CD14-positive monocyte (primary cell): Measurements from ENCODE around the gene PCK2. TPM values are rescaled to one million over a fixed set of nuclear protein-coding genes. Genes with fewer than 3 reads are reported as not detected.

Experiments used
- DNase-seq, 3 donors: peaks; one replicate each; pipeline ENCODE4 v3.0.0-alpha.2; 2011 to 2022
- H2AFZ ChIP-seq: 2 replicates; pipeline ENCODE4 v1.6.0; 2012; ENCODE audit warnings: mild to moderate bottlenecking, low read depth, low read length, inconsistent platforms; ENCODE audit not compliant: insufficient read depth, poor library complexity, severe bottlenecking
- H3K27ac ChIP-seq, 2 donors: 1 replicate in 1 of 2; 2 replicates in 1 of 2; pipeline ENCODE4 v1.5.1; 2012 to 2013; ENCODE audit warnings: low read length in 2 of 2, control low read depth in 1 of 2, inconsistent platforms in 1 of 2, low read depth in 1 of 2, mild to moderate bottlenecking in 1 of 2
- H3K27me3 ChIP-seq, 2 donors: one replicate each; pipeline versions ENCODE4 v1.6.0 to v1.6.1; 2011 to 2013; ENCODE audit warnings: low read length in 2 of 2; ENCODE audit not compliant: control insufficient read depth in 2 of 2, insufficient read depth in 2 of 2
- H3K36me3 ChIP-seq, 2 donors: replicated peaks in 1 of 2; 1 replicate in 1 of 2; 2 replicates in 1 of 2; pipeline versions ENCODE4 v1.5.1 to v1.6.1; 2012 to 2013; ENCODE audit warnings: low read length in 2 of 2, control low read depth in 1 of 2, inconsistent platforms in 1 of 2, mild to moderate bottlenecking in 1 of 2; ENCODE audit not compliant: insufficient read depth in 2 of 2, control insufficient read depth in 1 of 2
- H3K4me1 ChIP-seq, 2 donors: 1 replicate in 1 of 2; 2 replicates in 1 of 2; pipeline versions ENCODE4 v1.5.1 to v1.6.1; 2012 to 2013; ENCODE audit warnings: low read length in 2 of 2, control low read depth in 1 of 2, inconsistent platforms in 1 of 2, mild to moderate bottlenecking in 1 of 2, moderate library complexity in 1 of 2; ENCODE audit not compliant: insufficient read depth in 2 of 2, control insufficient read depth in 1 of 2
- H3K4me2 ChIP-seq: replicated peaks from 2 replicates; pipeline ENCODE3; 2012; ENCODE audit warnings: low read length, moderate library complexity, mild to moderate bottlenecking; ENCODE audit not compliant: poor library complexity, severe bottlenecking; ENCODE audit errors: extremely low read depth
- H3K4me3 ChIP-seq, 3 experiments: fragments of 200-600 bp in 1 of 3; sonication (generic) in 1 of 3; replicated peaks in 1 of 3; 1 replicate in 2 of 3; 2 replicates in 1 of 3; pipeline ENCODE4 v1.5.1; 2011 to 2013; ENCODE audit warnings: low read length in 3 of 3, mild to moderate bottlenecking in 3 of 3, control low read depth in 2 of 3, low read depth in 2 of 3, inconsistent platforms in 1 of 3, moderate library complexity in 1 of 3
- H3K79me2 ChIP-seq: 2 replicates; pipeline ENCODE4 v1.6.0; 2012; ENCODE audit warnings: mild to moderate bottlenecking, control low read depth, inconsistent platforms, low read length, moderate library complexity; ENCODE audit not compliant: insufficient read depth
- H3K9ac ChIP-seq: 2 replicates; pipeline ENCODE4 v1.6.0; 2017; ENCODE audit warnings: low read length, mild to moderate bottlenecking; ENCODE audit not compliant: insufficient read depth, poor library complexity, severe bottlenecking
- H3K9me3 ChIP-seq, 2 donors: replicated peaks in 1 of 2; 1 replicate in 1 of 2; 2 replicates in 1 of 2; pipeline versions ENCODE4 v1.5.1 to v1.6.1; 2012 to 2013; ENCODE audit warnings: low read length in 2 of 2, control low read depth in 1 of 2; ENCODE audit not compliant: control insufficient read depth in 1 of 2, insufficient read depth in 1 of 2
- H4K20me1 ChIP-seq: 2 replicates; pipeline ENCODE4 v1.6.0; 2012; ENCODE audit warnings: mild to moderate bottlenecking, low read length, control low read depth, moderate library complexity; ENCODE audit not compliant: insufficient read depth
- H3K27ac Mint-ChIP-seq, 7 donors: one replicate each; pipeline ENCODE4 v1.8.0; 2020; ENCODE audit warnings: mild to moderate bottlenecking in 7 of 7, mixed read lengths in 7 of 7, moderate library complexity in 6 of 7, inconsistent platforms in 2 of 7
- H3K27me3 Mint-ChIP-seq, 3 donors: one replicate each; pipeline ENCODE4 v1.8.0; 2021 to 2022; ENCODE audit warnings: low read depth in 3 of 3, mild to moderate bottlenecking in 3 of 3, mixed read lengths in 3 of 3, moderate library complexity in 3 of 3, inconsistent platforms in 1 of 3
- H3K36me3 Mint-ChIP-seq, 2 donors: one replicate each; pipeline ENCODE4 v1.8.0; 2020; ENCODE audit warnings: mixed read lengths in 2 of 2, inconsistent platforms in 1 of 2, mild to moderate bottlenecking in 1 of 2
- H3K4me1 Mint-ChIP-seq: one replicate; pipeline ENCODE4 v1.8.0; 2020; ENCODE audit warnings: mild to moderate bottlenecking, mixed read lengths
- H3K4me3 Mint-ChIP-seq, 2 donors: one replicate each; pipeline ENCODE4 v1.8.0; 2020; ENCODE audit warnings: mild to moderate bottlenecking in 2 of 2, mixed read lengths in 2 of 2, moderate library complexity in 1 of 2
- H3K9me3 Mint-ChIP-seq, 7 donors: one replicate each; pipeline ENCODE4 v1.8.0; 2020 to 2022; ENCODE audit warnings: mixed read lengths in 7 of 7, mild to moderate bottlenecking in 6 of 7, moderate library complexity in 6 of 7, inconsistent platforms in 2 of 7
- WGBS: methylation state at CpG from one replicate; pipeline ENCODE4 v1.1.5; 2013; ENCODE audit warnings: missing lambda C conversion rate; ENCODE audit not compliant: insufficient coverage; 5-methylcytosine and 5-hydroxymethylcytosine counted together
- intact Hi-C, 2 donors: fragments of 100-400 bp; cut with micrococcal nuclease; formaldehyde crosslinking; loops; one replicate each; pipeline versions ENCODE4 v1.15.0 to v1.15.1; 2023
- polyA plus RNA-seq, 3 donors: library from polyadenylated mRNA; depleted of rRNA in 1 of 3; unstranded in 2 of 3; stranded (reverse) in 1 of 3; fragments of 300-500 nt in 2 of 3; fragments of >200 nt in 1 of 3; fragmentation: Illumina TruSeq in 2 of 3; gene quantifications; 1 replicate in 2 of 3; 2 replicates in 1 of 3; pipeline ENCODE4 v1.2.3, GENCODE V29; 2012 to 2021
- TF ChIP-seq, protein P1 (sequence below): fragments of 200-600 bp; IDR thresholded peaks from one replicate; pipeline ENCODE4 v1.8.0; 2022; ENCODE audit warnings: antibody characterized with exemption, mild to moderate bottlenecking

PCK2 gene
- polyA plus RNA-seq, 3 donors: 29.9 to 34.2 (median 31.3) TPM

DNA sequence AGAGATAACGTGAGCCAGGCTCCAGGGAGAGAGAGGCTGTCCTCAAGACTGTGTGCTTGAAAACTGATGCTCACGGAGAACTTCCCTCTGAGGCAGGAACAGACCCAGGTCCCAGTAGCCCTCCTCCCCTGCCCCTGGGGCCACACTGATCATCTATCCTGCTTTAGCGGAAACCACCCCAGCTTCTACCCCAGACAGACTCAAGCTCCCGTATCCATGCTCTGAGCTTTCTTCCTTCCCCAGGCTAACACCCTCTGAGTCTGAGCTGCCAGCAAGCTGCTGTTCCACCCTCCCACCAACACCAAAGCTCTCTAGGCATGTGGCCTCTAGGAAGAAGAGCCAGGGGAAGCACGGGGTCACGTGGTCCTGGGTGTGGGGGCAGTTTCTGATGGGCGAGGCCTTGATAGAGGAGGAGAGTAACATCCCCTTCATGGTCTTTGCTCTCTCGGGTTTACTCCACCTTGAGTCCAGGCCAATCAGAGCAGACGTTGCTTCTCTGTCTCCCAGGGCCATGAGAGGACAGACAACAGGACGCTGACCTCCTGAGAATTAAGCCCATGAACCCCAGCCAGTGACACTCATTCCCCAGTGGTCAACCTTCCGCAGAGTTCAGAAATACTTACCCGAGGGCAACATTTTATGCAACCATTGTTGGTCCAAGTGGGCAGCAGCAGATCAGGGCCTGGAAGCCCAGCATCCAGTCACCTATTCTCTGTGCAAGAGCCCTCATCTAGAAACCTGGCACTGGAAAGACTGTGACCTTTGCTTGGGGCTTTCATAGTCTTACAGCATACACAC is 1.4 kb downstream of the PCK2 start:
- Histone ChIP-seq H3K79me2 (peaks cover 34% of the 10 kb centered on the region), H3K27me3 (no peaks in the 10 kb centered on the region), H3K27ac (peak overlapping the region; percentile 68 to 92), H3K36me3 (peaks cover 12 to 30% of the 10 kb centered on the region in 2 donors), H3K9me3 (no peaks in the 10 kb centered on the region), H2AFZ (peak overlapping the region; percentile 89), H3K4me3 (peak overlapping the region; percentile 64 to 98 (median 72)), H3K4me1 (peaks cover 56 to 71% of the 10 kb centered on the region in 2 donors), H3K4me2 (peak overlapping the region; percentile 98), H4K20me1 (peaks cover 20% of the 10 kb centered on the region), H3K9ac (peak overlapping the region; percentile 90)
- H3K27ac Mint-ChIP-seq: peak overlapping the region; percentile 76 to 95 (median 93)
- 41% methylated on average over 7 of the region's 12 CpGs for WGBS
- intact Hi-C loops: loop anchor here in 1 of 2 donors (2.0 kb wide), 1 partner anchor 13 kb away; no protein-coding TSS in a partner anchor
- peak in 2 of 3 donors; percentile 35 to 48 for DNase-seq
- peaks cover 20 to 32% of the 10 kb centered on the region in 2 donors for H3K36me3 Mint-ChIP-seq
- H3K9me3 Mint-ChIP-seq: peaks cover 0 to 3% (median 0%) of the 10 kb centered on the region in 7 donors
- peak overlapping the region; percentile 96 to 97 for H3K4me3 Mint-ChIP-seq
- TF ChIP-seq, protein P1, sequence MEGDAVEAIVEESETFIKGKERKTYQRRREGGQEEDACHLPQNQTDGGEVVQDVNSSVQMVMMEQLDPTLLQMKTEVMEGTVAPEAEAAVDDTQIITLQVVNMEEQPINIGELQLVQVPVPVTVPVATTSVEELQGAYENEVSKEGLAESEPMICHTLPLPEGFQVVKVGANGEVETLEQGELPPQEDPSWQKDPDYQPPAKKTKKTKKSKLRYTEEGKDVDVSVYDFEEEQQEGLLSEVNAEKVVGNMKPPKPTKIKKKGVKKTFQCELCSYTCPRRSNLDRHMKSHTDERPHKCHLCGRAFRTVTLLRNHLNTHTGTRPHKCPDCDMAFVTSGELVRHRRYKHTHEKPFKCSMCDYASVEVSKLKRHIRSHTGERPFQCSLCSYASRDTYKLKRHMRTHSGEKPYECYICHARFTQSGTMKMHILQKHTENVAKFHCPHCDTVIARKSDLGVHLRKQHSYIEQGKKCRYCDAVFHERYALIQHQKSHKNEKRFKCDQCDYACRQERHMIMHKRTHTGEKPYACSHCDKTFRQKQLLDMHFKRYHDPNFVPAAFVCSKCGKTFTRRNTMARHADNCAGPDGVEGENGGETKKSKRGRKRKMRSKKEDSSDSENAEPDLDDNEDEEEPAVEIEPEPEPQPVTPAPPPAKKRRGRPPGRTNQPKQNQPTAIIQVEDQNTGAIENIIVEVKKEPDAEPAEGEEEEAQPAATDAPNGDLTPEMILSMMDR: no peak
- peaks cover 62% of the 10 kb centered on the region for H3K4me1 Mint-ChIP-seq
- H3K27me3 Mint-ChIP-seq: peaks cover 0 to 2% (median 1%) of the 10 kb centered on the region in 3 donors

DNA sequence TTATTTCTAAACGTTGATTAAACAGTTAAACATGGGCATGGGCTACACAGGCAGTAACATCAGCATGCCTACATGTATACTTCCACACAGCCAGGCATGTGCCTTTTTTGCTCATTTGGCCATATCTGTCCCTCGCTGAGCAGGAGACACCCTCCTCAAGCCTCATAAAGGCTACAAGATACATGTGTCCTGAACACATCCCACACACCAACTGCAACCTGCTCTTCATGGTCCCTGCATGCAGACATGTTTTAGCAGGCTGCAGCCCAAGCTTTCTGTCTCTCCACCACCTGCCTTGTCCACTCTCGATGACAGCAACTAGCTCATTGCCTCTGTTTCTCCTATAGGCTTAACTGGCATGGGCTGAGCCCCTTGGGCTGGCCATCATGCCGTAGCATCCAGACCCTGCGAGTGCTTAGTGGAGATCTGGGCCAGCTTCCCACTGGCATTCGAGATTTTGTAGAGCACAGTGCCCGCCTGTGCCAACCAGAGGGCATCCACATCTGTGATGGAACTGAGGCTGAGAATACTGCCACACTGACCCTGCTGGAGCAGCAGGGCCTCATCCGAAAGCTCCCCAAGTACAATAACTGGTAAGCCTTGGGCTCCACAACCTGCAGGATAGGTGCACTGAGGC is 2.6 kb downstream of the PCK2 start:
- no peak overlapping the region for H3K27ac ChIP-seq
- peak overlapping the region in 2 of 7 donors; percentile 13 to 54 for H3K27ac Mint-ChIP-seq
- H3K27me3 Mint-ChIP-seq: peaks cover 0 to 2% (median 1%) of the 10 kb centered on the region in 3 donors
- H3K9me3 ChIP-seq: no peaks in the 10 kb centered on the region
- H3K9me3 Mint-ChIP-seq: peaks cover 0 to 3% (median 0%) of the 10 kb centered on the region in 7 donors
- peaks cover 55 to 67% of the 10 kb centered on the region in 2 donors for H3K4me1 ChIP-seq
- peaks cover 29 to 44% of the 10 kb centered on the region in 2 donors for H3K36me3 Mint-ChIP-seq
- 99% methylated on average over 8 of the region's 8 CpGs for WGBS
- TF ChIP-seq, protein P1: no peak
- H3K36me3 ChIP-seq: peaks cover 22 to 42% of the 10 kb centered on the region in 2 donors
- peaks cover 57% of the 10 kb centered on the region for H3K4me1 Mint-ChIP-seq
- no peak overlapping the region for H3K4me3 Mint-ChIP-seq
- no peak overlapping the region for H3K4me3 ChIP-seq
- no peak overlapping the region for H2AFZ ChIP-seq
- no peak overlapping the region for H3K4me2 ChIP-seq
- peaks cover 34% of the 10 kb centered on the region for H3K79me2 ChIP-seq
- no peak for DNase-seq
- intact Hi-C loops: no loop called here
- H3K9ac ChIP-seq: no peak overlapping the region
- H4K20me1 ChIP-seq: peaks cover 20% of the 10 kb centered on the region
- H3K27me3 ChIP-seq: no peaks in the 10 kb centered on the region
